Ishikawa (cell line): ENCODE data around the gene ZNF688.

Experiments
- CREB1 ChIP-seq: IDR thresholded peaks from 2 replicates; pipeline ENCODE4 v1.6.1; 2012; ENCODE audit warnings: low read depth
- RAD21 ChIP-seq: IDR thresholded peaks from 2 replicates; pipeline ENCODE4 v1.6.1; 2012; ENCODE audit warnings: low read depth
- REST ChIP-seq: IDR thresholded peaks from 2 replicates; pipeline ENCODE4 v1.6.1; 2012; ENCODE audit warnings: low read depth, mild to moderate bottlenecking

- TF ChIP-seq CREB1 (no peak), REST (no peak), RAD21 (no peak)
Measured at GRCh38 chr16:30566531-30566930, 5.0 kb downstream of the ZNF688 start.
